Right renal cortex interstitium (tissue), 3 donors: Measurements from ENCODE around the gene MOB2. TPM values are rescaled to one million over a fixed set of nuclear protein-coding genes. Genes with fewer than 3 reads are reported as not detected.
"Not testable (repeated sequence)": the region's sequence is repeated elsewhere in the genome, so short reads cannot be mapped to it uniquely, and the experiment has no call there.

ENCODE experiments used
- DNase-seq, 3 donors: peaks; one replicate each; pipeline ENCODE4 v3.0.0-alpha.2; 2013; ENCODE audit warnings: low read depth in 3 of 3, low spot score in 2 of 3
- polyA plus RNA-seq, 3 donors: library from polyadenylated mRNA; unstranded; fragments of 120-200 nt; gene quantifications; one replicate each; pipeline ENCODE4 v1.2.1, GENCODE V29; 2013; ENCODE audit not compliant: insufficient read length in 3 of 3

The MOB2 gene
- polyA plus RNA-seq, 3 donors = 28.8 to 36.7 (median 31.6) TPM

- DNase-seq = no peak
Observed at GRCh38 chr11:1428762-1429316, 57.7 kb downstream of the MOB2 start.

- DNase-seq = no peak
Observed at GRCh38 chr11:1425439-1425838, 61.1 kb downstream of the MOB2 start.

DNA sequence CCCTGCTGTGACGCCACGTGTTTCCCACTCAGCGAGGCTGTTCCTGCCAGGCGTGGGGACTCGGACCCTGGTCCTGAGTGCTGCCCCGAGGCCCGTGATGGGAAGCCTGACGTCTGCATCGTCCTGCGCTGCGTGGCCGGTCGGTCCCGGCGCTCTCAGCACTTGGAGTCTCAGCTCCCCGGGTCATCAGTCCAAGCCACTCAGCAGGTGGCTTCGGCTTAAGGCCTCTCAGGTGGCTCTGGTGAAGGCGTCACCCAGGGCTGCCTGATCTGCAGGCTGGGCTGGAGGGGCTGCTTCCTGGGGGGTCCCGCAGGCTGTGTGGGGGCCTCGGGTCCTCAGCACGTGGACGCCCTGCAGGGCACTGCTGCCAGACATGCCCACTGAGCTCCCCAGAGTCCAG is 61.6 kb downstream of the MOB2 start:
- DNase-seq = no peak

DNA sequence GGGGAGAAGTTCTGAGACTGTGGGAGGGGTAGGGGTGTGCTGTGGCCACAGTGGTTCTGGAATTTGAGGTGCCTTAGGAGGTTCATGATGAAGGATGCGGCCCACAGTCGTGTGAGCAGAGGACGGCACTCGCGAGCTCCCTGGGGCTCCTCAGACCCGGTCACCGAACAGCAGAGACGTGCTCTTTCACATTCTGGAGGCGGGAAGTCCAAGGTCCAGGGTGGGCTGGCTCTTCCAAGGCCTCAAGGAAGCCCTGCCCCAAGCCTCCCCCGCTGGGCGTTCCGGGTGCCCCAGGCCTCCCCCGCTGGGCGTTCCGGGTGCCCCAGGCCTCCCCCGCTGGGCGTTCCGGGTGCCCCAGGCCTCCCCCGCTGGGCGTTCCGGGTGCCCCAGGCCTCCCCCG is 63.2 kb downstream of the MOB2 start:
- not testable (repeated sequence) for DNase-seq

DNA sequence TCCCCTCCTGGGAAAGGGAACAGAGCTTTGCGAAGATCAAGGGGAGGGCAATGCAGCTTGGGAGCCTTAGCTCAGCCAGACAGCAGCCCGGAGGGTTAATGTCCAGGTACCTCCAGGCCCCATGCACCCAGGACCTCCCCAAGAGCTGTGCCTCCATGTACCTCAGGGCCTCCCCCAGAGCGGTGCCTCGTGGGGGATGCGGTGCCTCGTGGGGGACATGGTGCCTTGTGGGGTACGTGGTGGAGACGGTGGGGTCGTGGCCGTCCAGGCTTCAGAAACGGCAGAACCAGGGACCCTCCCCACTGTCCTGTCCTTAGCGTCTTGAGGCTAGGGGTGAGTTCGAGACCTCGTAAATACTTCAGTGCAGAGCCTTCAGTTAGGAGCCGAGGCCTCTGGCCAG is 63.6 kb downstream of the MOB2 start:
- no peak for DNase-seq

DNA sequence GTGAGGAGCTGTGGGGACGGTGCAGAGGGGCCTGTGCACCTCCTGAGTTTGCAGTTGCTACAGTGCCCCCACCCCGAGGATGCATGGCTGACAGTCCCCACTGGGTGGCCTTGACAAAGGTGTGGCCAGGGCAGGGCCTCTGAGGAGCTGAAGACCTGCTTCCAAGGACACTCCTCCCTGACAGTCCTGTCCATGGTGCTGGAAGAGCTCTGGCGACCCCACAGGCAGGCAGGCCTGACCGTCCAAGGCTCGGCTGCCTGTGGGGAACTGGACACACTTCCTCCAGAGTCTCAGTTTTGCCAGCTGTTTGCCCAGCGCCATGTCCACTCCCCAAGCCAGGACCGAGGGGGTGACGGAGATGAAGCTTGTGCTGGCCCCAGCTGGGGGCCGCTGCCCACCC is 64.1 kb downstream of the MOB2 start:
- DNase-seq = no peak

GRCh38 chr11:1421291-1421690 is 65.3 kb downstream of the MOB2 start:
- no peak for DNase-seq

DNA sequence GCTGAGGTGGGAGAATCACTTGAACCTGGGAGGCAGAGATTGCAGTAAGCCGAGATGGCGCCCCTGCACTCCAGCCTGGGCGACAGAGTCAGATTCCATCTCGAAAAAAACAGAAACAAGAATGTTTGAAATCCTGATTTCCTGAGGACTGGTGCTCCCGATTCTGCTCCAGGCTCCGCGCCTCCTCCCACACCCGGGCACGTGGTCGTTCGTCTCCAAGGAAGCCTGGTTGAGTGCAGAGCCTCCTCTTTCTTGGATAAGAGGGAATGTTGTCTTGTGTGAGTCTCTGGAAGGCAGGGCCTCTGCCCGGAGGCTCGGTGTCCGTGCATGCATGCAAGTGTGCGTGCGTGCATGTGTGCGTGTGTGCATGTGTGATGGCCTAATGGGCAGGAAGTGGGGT is 66.8 kb downstream of the MOB2 start:
- no peak for DNase-seq

Other genes with a start within 250 kb of the MOB2 start
- 10 to 100 TPM; 31.3 to 41.5 (median 36.0) TPM for gene TOLLIP, start 177.1 kb downstream of the MOB2 start, polyA plus RNA-seq
- under 1 TPM; 0.25 to 0.64 (median 0.49) TPM for gene BRSK2, start 96.8 kb downstream of the MOB2 start, polyA plus RNA-seq
- 1 to 10 TPM; 2.2 to 3.0 (median 2.5) TPM for gene DUSP8, start 85.5 kb upstream of the MOB2 start, polyA plus RNA-seq
- under 1 TPM in 1 of 3 donors, not detected in 2; 0.18 TPM for gene KRTAP5-1, start 98.5 kb upstream of the MOB2 start, polyA plus RNA-seq
- under 1 TPM in 1 of 3 donors, not detected in 2; 0.21 TPM for gene KRTAP5-2, start 111.5 kb upstream of the MOB2 start, polyA plus RNA-seq
- not detected for gene KRTAP5-3, start 121.7 kb upstream of the MOB2 start, polyA plus RNA-seq
- gene KRTAP5-4, start 135.4 kb upstream of the MOB2 start, polyA plus RNA-seq = not detected
- gene KRTAP5-5, start 143.0 kb upstream of the MOB2 start, polyA plus RNA-seq = not detected
- gene KRTAP5-6, start 210.4 kb upstream of the MOB2 start, polyA plus RNA-seq = not detected